Measurements from ENCODE around the gene COL27A1.

- TF ChIP-seq, protein P1, sequence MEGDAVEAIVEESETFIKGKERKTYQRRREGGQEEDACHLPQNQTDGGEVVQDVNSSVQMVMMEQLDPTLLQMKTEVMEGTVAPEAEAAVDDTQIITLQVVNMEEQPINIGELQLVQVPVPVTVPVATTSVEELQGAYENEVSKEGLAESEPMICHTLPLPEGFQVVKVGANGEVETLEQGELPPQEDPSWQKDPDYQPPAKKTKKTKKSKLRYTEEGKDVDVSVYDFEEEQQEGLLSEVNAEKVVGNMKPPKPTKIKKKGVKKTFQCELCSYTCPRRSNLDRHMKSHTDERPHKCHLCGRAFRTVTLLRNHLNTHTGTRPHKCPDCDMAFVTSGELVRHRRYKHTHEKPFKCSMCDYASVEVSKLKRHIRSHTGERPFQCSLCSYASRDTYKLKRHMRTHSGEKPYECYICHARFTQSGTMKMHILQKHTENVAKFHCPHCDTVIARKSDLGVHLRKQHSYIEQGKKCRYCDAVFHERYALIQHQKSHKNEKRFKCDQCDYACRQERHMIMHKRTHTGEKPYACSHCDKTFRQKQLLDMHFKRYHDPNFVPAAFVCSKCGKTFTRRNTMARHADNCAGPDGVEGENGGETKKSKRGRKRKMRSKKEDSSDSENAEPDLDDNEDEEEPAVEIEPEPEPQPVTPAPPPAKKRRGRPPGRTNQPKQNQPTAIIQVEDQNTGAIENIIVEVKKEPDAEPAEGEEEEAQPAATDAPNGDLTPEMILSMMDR (IDR thresholded peaks at IDR 0.05), result no peak
- no peak for TF ChIP-seq RAD21 (conservative IDR thresholded peaks at IDR 0.05 in 1 of 2, IDR thresholded peaks at IDR 0.05 in 1 of 2)
- TF ChIP-seq MAX (IDR thresholded peaks at IDR 0.05), result no peak
- no peak for TF ChIP-seq SMC3 (IDR thresholded peaks at IDR 0.05)
- no peak for TF ChIP-seq ESRRA (IDR thresholded peaks at IDR 0.05; ENCODE audit: borderline replicate concordance, low read length)
- no peak for TF ChIP-seq MYC (IDR thresholded peaks at IDR 0.05; ENCODE audit: borderline replicate concordance, low read length)
- TF ChIP-seq EP300 (IDR thresholded peaks at IDR 0.05), result no peak
Measured at GRCh38 chr9:114349713-114350480, 194.6 kb downstream of the COL27A1 start.

Data from A549 (cell line).